ENCODE data around the gene ELL.

- no peak for TF ChIP-seq POLR2A (IDR thresholded peaks at IDR 0.05; ENCODE audit: low read depth)
- TF ChIP-seq POLR2AphosphoS5 (IDR thresholded peaks at IDR 0.05): no peak
These were observed 46.8 kb downstream of the ELL start for GRCh38 chr19:18475004-18475453.
